PC-3 (cell line): ENCODE data around the gene APOBEC2.

Source experiments
- CTCF ChIP-seq: fragments of 300-600 bp; sonication (generic); conservative IDR thresholded peaks from 2 replicates; pipeline ENCODE4 v1.5.1; 2017; ENCODE audit warnings: antibody characterized with exemption, low read depth, mild to moderate bottlenecking, low read length
- EZH2 ChIP-seq: fragments of 300-600 bp; sonication (generic); IDR thresholded peaks from one replicate; pipeline ENCODE4 v1.6.1; 2017; ENCODE audit warnings: antibody characterized with exemption, mild to moderate bottlenecking, low read length; ENCODE audit not compliant: unreplicated experiment
- EZH2phosphoT487 ChIP-seq: fragments of 300-600 bp; sonication (generic); IDR thresholded peaks from 2 replicates; pipeline ENCODE4 v1.6.1; 2018; ENCODE audit warnings: mild to moderate bottlenecking, antibody characterized with exemption, low read length, borderline replicate concordance

- no peak for TF ChIP-seq EZH2
- no peak for TF ChIP-seq CTCF
- no peak for TF ChIP-seq EZH2phosphoT487
Observed at GRCh38 chr6:41065550-41066026, 12.6 kb downstream of the APOBEC2 start.
